GM21515 (cell line): ENCODE measurements around the gene OR10J4.
"Not testable (repeated sequence)": the region's sequence is repeated elsewhere in the genome, so short reads cannot be mapped to it uniquely, and the experiment has no call there.

Source experiments
- ATAC-seq: cut with Tn5 transposase; IDR thresholded peaks from one replicate; pipeline ENCODE4 v1.9.1; 2021; ENCODE audit not compliant: unreplicated experiment

The OR10J4 gene

DNA sequence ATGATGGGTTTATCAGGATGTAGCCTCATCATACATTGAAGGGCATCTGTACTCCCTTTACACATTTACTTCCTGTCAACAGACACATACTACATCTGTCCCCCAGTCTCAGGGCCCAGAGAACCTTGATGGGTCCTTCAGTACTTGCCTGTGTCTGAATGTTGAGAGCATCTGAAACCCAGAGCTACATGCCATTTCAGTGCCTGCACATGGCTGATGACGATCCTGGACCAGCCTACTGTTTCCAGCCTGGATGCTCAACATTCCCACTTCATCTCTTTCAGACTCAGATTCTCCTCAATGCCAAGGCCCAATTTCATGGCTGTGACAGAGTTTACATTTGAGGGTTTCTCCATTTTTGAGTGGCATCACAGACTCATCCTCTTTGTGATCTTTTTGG is at the start of gene OR10J4:
Gene OR10J4, plus strand, starts transcription at position 301 of the 400 bp plus-strand sequence.
- no peak for ATAC-seq

DNA sequence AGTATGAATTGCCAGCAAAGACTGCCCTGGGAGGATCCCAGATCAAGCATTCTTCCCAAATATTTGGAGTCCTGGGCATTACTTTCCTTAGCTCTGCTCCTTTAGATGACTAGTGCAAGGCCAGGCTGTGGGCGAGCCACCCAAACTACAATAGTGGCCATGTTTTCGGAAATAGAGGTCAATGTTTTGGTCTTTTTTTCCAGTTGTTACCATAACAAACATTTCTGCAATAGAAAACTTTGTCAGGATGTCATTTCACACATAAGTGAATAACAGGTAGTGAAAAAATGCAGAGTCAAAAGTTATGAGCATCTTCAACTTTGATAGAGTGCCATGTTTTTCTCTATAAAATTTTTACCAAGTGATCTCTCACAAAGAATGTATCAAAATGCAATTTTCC is 25.2 kb upstream of the OR10J4 start:
- no peak for ATAC-seq

DNA sequence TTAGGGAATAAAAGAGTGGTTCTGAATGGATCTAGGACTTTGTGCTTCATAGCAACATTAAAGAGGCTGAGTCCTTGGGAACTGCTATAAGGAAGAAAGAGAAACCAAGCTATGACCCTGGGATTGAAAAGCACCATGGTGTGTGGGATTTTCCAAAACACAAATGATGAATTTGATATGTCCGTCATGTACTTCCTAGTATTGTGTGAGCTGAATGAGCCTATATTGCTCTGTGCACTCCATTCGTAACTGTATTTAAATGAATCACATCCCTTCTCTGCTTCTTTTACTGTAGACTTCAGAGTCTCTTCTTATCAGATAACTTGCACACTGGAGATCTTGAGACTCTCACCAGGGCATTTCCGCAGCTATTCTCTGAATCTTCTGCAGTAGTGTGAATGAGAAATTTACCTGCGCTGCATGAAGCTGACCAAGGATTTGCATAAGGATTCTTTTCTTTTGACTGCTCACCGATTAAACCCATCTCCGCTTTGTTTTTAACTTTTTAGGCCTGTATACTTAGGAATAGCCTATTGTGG is 23.1 kb upstream of the OR10J4 start:
- ATAC-seq, result no peak

DNA sequence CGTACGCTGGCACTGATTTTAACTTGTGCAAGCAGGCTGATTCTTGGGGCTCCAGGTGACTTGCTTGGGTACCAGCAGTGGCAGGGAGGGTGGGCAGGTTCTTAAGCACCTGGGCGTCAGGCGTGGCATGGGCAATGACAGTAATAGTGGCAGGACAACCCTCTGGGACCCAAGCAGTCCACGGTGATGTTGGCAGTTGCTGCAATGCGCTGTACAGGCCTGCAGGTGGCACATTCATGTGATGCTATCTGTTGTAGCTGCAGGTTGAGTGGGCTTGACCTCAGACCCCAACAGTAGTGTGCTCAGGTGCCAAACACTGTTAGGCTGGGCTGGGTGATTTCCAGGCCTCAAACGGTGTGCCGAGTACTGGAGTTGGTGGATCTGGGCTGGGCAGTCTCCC is 10.2 kb upstream of the OR10J4 start:
- ATAC-seq, result no peak

- ATAC-seq, result no peak
Measured at GRCh38 chr1:159428536-159428935, 3.5 kb upstream of the OR10J4 start.

DNA sequence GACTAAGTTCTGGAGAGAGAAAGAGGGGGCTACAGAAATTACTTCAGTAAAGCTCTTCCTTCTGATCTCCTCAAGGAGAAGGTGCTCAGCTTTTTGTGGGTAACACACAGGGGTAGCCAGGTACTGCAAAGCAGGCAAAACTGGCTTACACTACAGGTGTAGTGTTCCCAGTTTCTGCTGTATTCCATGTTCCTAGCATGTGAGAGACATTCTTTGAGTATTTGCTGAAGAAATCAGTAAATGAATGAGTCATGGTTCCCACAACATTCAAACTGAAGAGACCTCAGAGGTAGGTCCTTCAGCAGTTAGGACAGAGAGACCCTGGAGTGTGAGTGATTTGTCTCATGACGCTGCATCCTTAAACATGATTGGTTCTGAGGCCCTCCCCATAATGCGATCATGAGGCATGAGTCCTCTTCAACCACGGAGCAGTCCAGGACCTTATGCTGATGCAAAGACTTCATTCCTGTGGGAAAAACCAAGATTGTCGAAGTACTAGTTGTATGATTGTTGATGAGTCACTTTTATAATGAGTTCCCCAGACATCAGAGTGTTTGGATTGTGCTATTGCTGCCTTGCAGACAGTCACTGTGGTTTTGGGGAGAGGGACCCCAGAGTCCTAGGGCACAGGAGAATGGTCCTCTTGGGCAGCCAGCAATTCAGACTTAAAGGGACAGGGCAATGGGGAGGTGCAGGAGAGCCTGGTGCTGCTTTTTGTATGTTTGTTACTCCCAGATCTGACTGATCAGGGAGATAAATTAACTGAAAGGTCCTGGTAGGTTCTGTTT is 2.7 kb upstream of the OR10J4 start:
- ATAC-seq, result no peak

DNA sequence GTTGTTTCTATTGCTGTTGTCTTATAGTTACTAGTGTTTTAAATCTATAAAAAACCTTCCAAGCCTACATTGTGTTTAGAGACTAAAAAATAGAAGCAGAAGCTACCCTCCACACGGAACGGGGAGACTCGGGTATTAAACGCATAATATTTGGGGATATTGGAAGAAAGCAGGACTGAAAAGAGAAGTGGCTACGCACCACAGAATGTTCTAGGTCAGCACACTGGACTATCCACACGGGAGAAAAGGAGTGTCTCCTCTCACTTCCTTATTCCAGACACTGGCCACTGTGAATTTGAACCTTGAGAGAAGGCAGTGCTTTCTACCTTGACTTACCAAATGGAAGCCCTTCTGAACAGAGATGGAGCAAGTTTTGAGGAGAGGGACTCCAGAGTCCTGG is 1.0 kb upstream of the OR10J4 start:
- no peak for ATAC-seq

GRCh38 chr1:159436469-159436868 is 4.5 kb downstream of the OR10J4 start:
- ATAC-seq, result no peak

GRCh38 chr1:159439422-159439821 is 7.4 kb downstream of the OR10J4 start, which contains the start of gene OR10J1:
TSS of gene OR10J1 (plus strand) at chr1:159439722. CDS start at chr1:159439792, 70 bp downstream.
- ATAC-seq, result no peak

DNA sequence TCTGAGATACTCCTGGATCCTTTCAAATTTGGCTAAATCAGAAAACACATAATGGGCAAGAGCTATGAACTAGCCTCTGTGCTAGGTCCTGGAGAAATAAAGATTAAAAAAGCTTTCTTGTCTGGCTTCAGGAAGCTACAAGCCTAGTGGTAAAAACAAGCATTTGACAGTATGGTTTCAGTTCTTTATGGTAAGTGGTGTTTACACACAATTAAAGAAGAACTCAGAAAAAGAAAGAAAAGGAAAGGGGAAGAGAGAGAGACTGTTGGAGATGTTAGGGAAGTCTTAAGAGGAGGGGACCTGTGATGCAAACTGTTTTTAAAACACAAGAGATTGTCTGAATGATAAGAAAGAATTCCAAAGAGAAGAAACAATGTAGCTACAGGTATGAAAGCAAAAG is 9.4 kb downstream of the OR10J4 start:
- ATAC-seq, result no peak

- no peak for ATAC-seq
Measured at GRCh38 chr1:159442428-159442827, 10.4 kb downstream of the OR10J4 start.

DNA sequence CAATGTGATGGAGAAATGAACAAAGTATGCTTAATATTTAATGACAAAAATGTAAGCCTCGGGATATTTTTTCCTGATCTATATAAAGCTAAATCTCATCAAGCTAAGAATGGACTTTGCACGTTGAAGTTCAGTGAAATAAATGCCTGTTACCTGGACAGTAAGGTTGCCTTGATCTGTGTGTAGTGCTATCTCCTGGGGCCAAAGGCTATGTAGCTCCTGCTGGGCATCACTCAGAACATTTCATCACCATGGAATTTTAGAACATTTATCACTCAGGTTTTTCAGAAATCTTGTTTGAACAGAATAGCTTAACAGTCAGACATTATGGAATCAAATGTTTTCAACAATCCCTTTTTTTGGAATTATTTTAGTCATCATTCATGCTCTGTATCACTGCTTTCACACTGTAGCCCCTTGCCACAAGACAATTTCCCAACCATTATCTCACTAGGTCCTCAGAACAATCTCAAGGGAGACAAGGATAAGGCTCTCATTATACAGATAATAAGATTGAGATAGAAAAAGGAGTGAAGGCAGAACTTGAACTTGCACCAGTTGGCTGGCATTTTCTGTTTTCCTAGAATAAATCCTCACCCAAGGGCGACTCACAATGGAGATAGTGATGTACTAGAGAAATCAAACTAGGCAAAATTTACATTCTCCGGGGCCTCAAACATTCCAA is 11.2 kb downstream of the OR10J4 start:
- no peak for ATAC-seq

DNA sequence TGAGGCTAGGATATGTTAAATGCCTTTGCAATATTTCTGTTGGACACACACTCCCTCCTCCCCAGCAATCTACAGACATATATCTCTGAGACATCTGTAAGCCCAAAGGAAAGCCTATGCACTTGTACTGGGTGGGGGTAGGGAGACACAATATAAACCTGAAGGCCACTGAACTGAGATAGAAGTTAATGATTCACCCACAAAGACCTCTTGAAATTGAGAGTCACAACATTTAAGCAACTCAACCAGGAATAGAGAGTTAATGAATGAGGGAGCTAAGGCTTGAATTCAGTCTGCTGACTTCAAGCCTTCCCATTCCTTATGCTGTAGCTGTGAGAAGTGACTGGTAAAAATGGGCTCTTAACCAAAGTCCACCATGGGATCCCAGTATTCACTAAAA is 12.5 kb downstream of the OR10J4 start:
- no peak for ATAC-seq

DNA sequence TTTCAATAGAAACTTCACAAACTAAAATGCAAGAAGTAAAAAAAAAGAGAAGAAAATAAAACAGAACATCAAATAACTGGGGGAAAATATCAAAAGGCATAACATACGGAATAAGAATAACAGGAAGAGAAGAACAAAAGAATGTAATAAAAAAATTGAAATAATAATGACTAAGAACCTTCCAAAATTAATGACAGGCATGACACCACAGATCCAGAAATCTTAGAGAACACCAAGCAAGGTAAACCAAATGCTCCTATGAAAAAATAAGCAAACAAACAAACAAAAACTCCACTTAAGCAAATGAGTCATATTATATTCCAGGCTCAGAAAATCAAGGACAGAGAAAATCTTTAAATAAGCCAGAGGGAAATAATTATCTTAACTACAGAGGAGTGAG is 16.2 kb downstream of the OR10J4 start:
- ATAC-seq, result no peak

GRCh38 chr1:159449605-159450004 is 17.6 kb downstream of the OR10J4 start:
- not testable (repeated sequence) for ATAC-seq

- no peak for ATAC-seq
Measured at GRCh38 chr1:159459551-159459950, 27.5 kb downstream of the OR10J4 start.

GRCh38 chr1:159465191-159465603 is 33.2 kb downstream of the OR10J4 start:
- no peak for ATAC-seq

DNA sequence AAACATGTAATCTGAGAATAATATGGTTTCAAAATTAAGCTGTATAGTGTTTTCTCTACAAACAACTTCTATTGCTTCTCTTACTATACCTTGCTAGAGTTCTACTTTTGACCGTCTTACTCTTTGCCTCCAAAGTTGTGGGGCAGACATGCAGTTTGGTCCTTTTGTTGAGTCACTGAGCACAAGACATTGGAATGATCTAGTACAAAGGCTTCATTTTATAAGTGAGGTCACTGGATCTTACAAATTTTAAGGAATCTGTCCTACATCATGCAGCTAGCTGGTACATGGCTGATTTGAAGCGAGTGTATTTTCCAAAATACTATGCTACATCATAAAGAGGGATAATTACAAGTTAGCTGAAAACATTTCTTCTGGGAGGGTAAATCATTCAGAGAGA is 36.3 kb downstream of the OR10J4 start:
- ATAC-seq, result no peak

GRCh38 chr1:159469921-159470533 is 38.0 kb downstream of the OR10J4 start:
- ATAC-seq, result no peak

DNA sequence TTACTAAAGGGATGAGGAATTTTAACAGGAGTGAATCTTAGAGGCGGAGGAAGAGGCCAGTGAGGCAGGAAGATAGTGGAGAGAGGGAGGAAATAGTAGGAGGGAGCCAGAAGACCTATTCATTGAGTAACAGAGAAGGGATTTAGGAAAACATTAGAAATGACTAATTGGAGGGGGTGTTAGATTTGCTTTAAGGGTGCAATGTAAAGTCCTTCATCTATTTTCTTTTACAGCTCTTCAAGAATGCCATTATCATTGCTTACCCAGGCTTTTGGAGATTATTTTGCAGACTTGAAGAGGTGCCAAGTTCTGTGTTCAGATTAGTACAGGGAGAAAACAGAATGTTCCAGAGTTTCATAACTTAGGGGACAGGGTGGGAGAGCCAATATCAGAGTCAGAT is 41.3 kb downstream of the OR10J4 start:
- ATAC-seq, result no peak

DNA sequence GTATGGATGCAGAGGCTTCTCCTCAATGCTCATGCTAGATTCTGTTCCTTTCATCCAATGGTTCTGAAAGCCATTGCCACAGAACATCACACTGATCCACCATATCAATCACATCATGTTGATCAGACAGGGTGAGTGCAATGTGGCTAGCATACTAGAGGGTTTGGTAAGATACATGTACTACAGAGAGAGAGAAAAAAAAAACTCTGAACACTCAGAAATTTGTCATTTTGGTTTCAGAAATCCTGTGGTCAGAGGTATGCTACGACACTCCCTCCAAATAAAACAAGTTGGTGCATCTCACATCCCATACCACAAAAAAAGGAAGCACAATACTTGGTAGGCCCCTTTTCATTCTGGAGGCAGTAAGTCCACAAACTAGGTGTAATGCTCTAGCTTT is 42.9 kb downstream of the OR10J4 start:
- no peak for ATAC-seq
